Ovary (tissue), 9 donors: Measurements from ENCODE around the gene COL1A2. TPM values are rescaled to one million over a fixed set of nuclear protein-coding genes. Genes with fewer than 3 reads are reported as not detected.

ENCODE experiments used
- DNase-seq, 5 donors: peaks; one replicate each; pipeline ENCODE4 v3.0.0-alpha.2; 2019 to 2020
- H3K27ac ChIP-seq, 2 donors: fragments of 200-600 bp; one replicate each; pipeline versions ENCODE4 v1.5.1 to v1.8.0; 2019 to 2022
- H3K27me3 ChIP-seq: fragments of 200-600 bp; one replicate; pipeline ENCODE4 v1.8.0; 2022
- H3K36me3 ChIP-seq: fragments of 200-600 bp; sonication (generic); one replicate; pipeline ENCODE4 v1.5.1; 2019
- H3K4me1 ChIP-seq: one replicate; pipeline ENCODE4 v1.8.1; 2013; ENCODE audit warnings: mild to moderate bottlenecking, moderate library complexity; ENCODE audit not compliant: insufficient read depth
- H3K4me3 ChIP-seq: fragments of 200-600 bp; sonication (generic); one replicate; pipeline ENCODE4 v1.5.1; 2017
- H3K9me3 ChIP-seq, 2 donors: fragments of 200-600 bp in 1 of 2; sonication (generic) in 1 of 2; one replicate each; pipeline versions ENCODE4 v1.5.1 to v1.8.1; 2013 to 2019; ENCODE audit warnings: mild to moderate bottlenecking in 1 of 2, moderate library complexity in 1 of 2
- CTCF ChIP-seq, 3 donors: fragments of 450-650 bp in 2 of 3; fragments of 200-600 bp in 1 of 3; IDR thresholded peaks; one replicate each; pipeline versions ENCODE4 v1.5.1 to v1.8.0; 2016 to 2022; ENCODE audit warnings: antibody characterized with exemption in 3 of 3, mild to moderate bottlenecking in 1 of 3
- EP300 ChIP-seq: sonication (generic); formaldehyde crosslinking; IDR thresholded peaks from one replicate; pipeline ENCODE4 v1.6.1; 2017; ENCODE audit warnings: antibody characterized with exemption
- POLR2A ChIP-seq: fragments of 450-650 bp; IDR thresholded peaks from one replicate; pipeline ENCODE4 v1.6.1; 2017; ENCODE audit warnings: antibody characterized with exemption, mild to moderate bottlenecking, moderate library complexity
- WGBS, 3 donors: extraction: QIAGEN DNeasy Blood & Tissue Kit in 1 of 3; methylation state at CpG; one replicate each; pipeline versions ENCODE4 v1.1.5 to v1.1.7; 2013 to 2017; 5-methylcytosine and 5-hydroxymethylcytosine counted together
- intact Hi-C, 4 donors: fragments of 100-400 bp; cut with DNase I; formaldehyde crosslinking; loops; one replicate each; pipeline versions ENCODE4 v1.11.0 to v1.15.1; 2022 to 2023
- polyA plus RNA-seq, 2 donors: library from polyadenylated mRNA; stranded (reverse); fragments of 200-250 nt in 1 of 2; fragments of 350-450 nt in 1 of 2; fragmentation: Illumina TruSeq in 1 of 2; extraction: RNeasy Lipid Tissue Mini Kit (QIAGEN cat#74804) in 1 of 2; gene quantifications; one replicate each; pipeline ENCODE4 v1.2.3, GENCODE V29; 2013 to 2014
- total RNA-seq, 7 donors: library from RNA; depleted of rRNA in 2 of 7; stranded (reverse); fragments of >200 nt in 2 of 7; fragmentation: NEBNext Ultra II Directional in 3 of 7; extraction: Animal tissue kit (Norgen Biotek cat#: 25700) in 3 of 7; gene quantifications; one replicate each; pipeline versions ENCODE4 v1.1.0 to v1.2.4, GENCODE V29; 2016 to 2023
- donor health status: DM: no; HTN: no; CAD: no; lungs with moderate emphysema.
- donor health status: DM: no; HTN: no; CAD: no.
- donor health status: Bipolar disorder and iron deficiency.
- donor health status: DM: yes; HTN: yes; CAD: no.
- donor health status: DM: no; HTN: no; CAD: no.
- donor health status: DM: yes; HTN: yes; CAD: no.

Gene COL1A2
- total and polyA plus RNA-seq, 9 donors, result 133 to 2,370 (median 497) TPM

GRCh38 chr7:94458041-94458440 is 63.3 kb downstream of the COL1A2 start:
- H3K4me1 ChIP-seq, result no peaks in the 10 kb centered on the region
- intact Hi-C loops, result no loop called here
- H3K36me3 ChIP-seq, result no peaks in the 10 kb centered on the region
- H3K27ac ChIP-seq, result no peak overlapping the region
- DNase-seq, result no peak
- 90 to 94% (median 94%) methylated on average over 4 of the region's 4 CpGs for WGBS, 3 donors
- H3K9me3 ChIP-seq, result no peaks in the 10 kb centered on the region
- no peak overlapping the region for H3K4me3 ChIP-seq
- TF ChIP-seq EP300, result no peak
- no peak for TF ChIP-seq POLR2A
- no peak for TF ChIP-seq CTCF (IDR thresholded peaks at IDR 0.05)
- no peaks in the 10 kb centered on the region for H3K27me3 ChIP-seq

GRCh38 chr7:94466516-94466915 is 71.8 kb downstream of the COL1A2 start:
- Histone ChIP-seq H3K27me3 (no peaks in the 10 kb centered on the region), H3K4me3 (no peak overlapping the region), H3K4me1 (no peaks in the 10 kb centered on the region), H3K27ac (no peak overlapping the region), H3K36me3 (no peaks in the 10 kb centered on the region), H3K9me3 (no peaks in the 10 kb centered on the region)
- DNase-seq, result no peak
- WGBS, 3 donors, result 2 to 17% (median 4%) methylated on average over 1 of the region's 1 CpG
- TF ChIP-seq EP300 (no peak), POLR2A (no peak), CTCF (IDR thresholded peaks at IDR 0.05) (no peak)
- intact Hi-C loops, result no loop called here

GRCh38 chr7:94471604-94472003 is 76.9 kb downstream of the COL1A2 start:
- TF ChIP-seq CTCF (IDR thresholded peaks at IDR 0.05) (no peak), POLR2A (no peak), EP300 (no peak)
- H3K27me3 ChIP-seq, result no peaks in the 10 kb centered on the region
- H3K36me3 ChIP-seq, result no peaks in the 10 kb centered on the region
- no peak overlapping the region for H3K4me3 ChIP-seq
- no peaks in the 10 kb centered on the region for H3K9me3 ChIP-seq
- H3K4me1 ChIP-seq, result no peaks in the 10 kb centered on the region
- 91 to 93% (median 91%) methylated on average over 2 of the region's 2 CpGs for WGBS, 3 donors
- DNase-seq, result no peak
- intact Hi-C loops, result no loop called here
- no peak overlapping the region for H3K27ac ChIP-seq

- H3K36me3 ChIP-seq, result no peaks in the 10 kb centered on the region
- intact Hi-C loops, result no loop called here
- no peak overlapping the region for H3K4me3 ChIP-seq
- no peak for DNase-seq
- H3K27me3 ChIP-seq, result no peaks in the 10 kb centered on the region
- H3K9me3 ChIP-seq, result no peaks in the 10 kb centered on the region
- no peak overlapping the region for H3K27ac ChIP-seq
- TF ChIP-seq EP300 (no peak), POLR2A (no peak), CTCF (IDR thresholded peaks at IDR 0.05) (no peak)
- H3K4me1 ChIP-seq, result no peaks in the 10 kb centered on the region
- 87 to 94% (median 92%) methylated on average over 1 of the region's 1 CpG for WGBS, 3 donors
These were observed 77.9 kb downstream of the COL1A2 start for GRCh38 chr7:94472608-94473007.
